AG10803 (cell line): ENCODE data around the gene GH1.
"Not testable (repeated sequence)": the region's sequence is repeated elsewhere in the genome, so short reads cannot be mapped to it uniquely, and the experiment has no call there.

Experiments
- DNase-seq: peaks from one replicate; pipeline ENCODE4 v3.0.0; 2010; ENCODE audit warnings: low read depth
- H3K4me3 ChIP-seq: 2 replicates; pipeline ENCODE4 v1.5.1; 2011; ENCODE audit warnings: mild to moderate bottlenecking, low read length, control low read depth
- CTCF ChIP-seq: conservative IDR thresholded peaks from 2 replicates; pipeline ENCODE4 v1.5.1; 2011; ENCODE audit warnings: mild to moderate bottlenecking, low read length, control low read depth, inconsistent platforms

GH1 gene

GRCh38 chr17:63925615-63926014 lies 7.0 kb upstream of the GH1 start:
- no peak for DNase-seq
- H3K4me3 ChIP-seq: no peak overlapping the region
- no peak for TF ChIP-seq CTCF

- H3K4me3 ChIP-seq, DNase-seq: not testable (repeated sequence)
Observed at GRCh38 chr17:63922402-63922801, 3.8 kb upstream of the GH1 start.

- not testable (repeated sequence) for DNase-seq, H3K4me3 ChIP-seq
Observed at GRCh38 chr17:63920779-63921178, 2.1 kb upstream of the GH1 start.

GRCh38 chr17:63920050-63920449 lies 1.4 kb upstream of the GH1 start:
- not testable (repeated sequence) for H3K4me3 ChIP-seq, DNase-seq

- peak; percentile 95 for TF ChIP-seq CTCF
- no peak overlapping the region for H3K4me3 ChIP-seq
- peak; percentile 52 for DNase-seq
Observed at GRCh38 chr17:63919311-63919723, 678 bp upstream of the GH1 start.

GRCh38 chr17:63918305-63918704 lies 334 bp downstream of the GH1 start:
- TF ChIP-seq CTCF: no peak; the same call in 1 of the 2 replicates
- DNase-seq: no peak
- no peak overlapping the region for H3K4me3 ChIP-seq

- TF ChIP-seq CTCF: no peak
- no peak overlapping the region for H3K4me3 ChIP-seq
- DNase-seq: no peak
Observed at GRCh38 chr17:63917646-63918045, 993 bp downstream of the GH1 start.

GRCh38 chr17:63917206-63917605 lies 1.4 kb downstream of the GH1 start:
- DNase-seq, H3K4me3 ChIP-seq: not testable (repeated sequence)

- no peak overlapping the region for H3K4me3 ChIP-seq
- no peak for DNase-seq
- TF ChIP-seq CTCF: no peak
Observed at GRCh38 chr17:63916566-63917185, 2.0 kb downstream of the GH1 start.

- H3K4me3 ChIP-seq, DNase-seq: not testable (repeated sequence)
Observed at GRCh38 chr17:63915753-63916152, 2.9 kb downstream of the GH1 start.
